Measurements from ENCODE around the gene UBAC2.

- TF ChIP-seq ZNF8 (CRISPR knock-in tag; IDR thresholded peaks at IDR 0.05): no peak
- TF ChIP-seq, protein P1, sequence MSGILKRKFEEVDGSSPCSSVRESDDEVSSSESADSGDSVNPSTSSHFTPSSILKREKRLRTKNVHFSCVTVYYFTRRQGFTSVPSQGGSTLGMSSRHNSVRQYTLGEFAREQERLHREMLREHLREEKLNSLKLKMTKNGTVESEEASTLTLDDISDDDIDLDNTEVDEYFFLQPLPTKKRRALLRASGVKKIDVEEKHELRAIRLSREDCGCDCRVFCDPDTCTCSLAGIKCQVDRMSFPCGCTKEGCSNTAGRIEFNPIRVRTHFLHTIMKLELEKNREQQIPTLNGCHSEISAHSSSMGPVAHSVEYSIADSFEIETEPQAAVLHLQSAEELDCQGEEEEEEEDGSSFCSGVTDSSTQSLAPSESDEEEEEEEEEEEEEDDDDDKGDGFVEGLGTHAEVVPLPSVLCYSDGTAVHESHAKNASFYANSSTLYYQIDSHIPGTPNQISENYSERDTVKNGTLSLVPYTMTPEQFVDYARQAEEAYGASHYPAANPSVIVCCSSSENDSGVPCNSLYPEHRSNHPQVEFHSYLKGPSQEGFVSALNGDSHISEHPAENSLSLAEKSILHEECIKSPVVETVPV (CRISPR knock-in tag; IDR thresholded peaks at IDR 0.05): no peak
Observed at GRCh38 chr13:99191336-99191899, 9.2 kb upstream of the UBAC2 start.
